GM12874 (cell line): ENCODE results near the gene STMN3.

Experiments
- CTCF ChIP-seq: IDR thresholded peaks from 2 replicates; pipeline ENCODE4 v1.5.1; 2011; ENCODE audit warnings: low read depth, mild to moderate bottlenecking, control low read depth, low read length, moderate library complexity; ENCODE audit not compliant: insufficient read depth

STMN3 gene

GRCh38 chr20:63643946-63644345 is 9.3 kb downstream of the STMN3 start:
- no peak for TF ChIP-seq CTCF

DNA sequence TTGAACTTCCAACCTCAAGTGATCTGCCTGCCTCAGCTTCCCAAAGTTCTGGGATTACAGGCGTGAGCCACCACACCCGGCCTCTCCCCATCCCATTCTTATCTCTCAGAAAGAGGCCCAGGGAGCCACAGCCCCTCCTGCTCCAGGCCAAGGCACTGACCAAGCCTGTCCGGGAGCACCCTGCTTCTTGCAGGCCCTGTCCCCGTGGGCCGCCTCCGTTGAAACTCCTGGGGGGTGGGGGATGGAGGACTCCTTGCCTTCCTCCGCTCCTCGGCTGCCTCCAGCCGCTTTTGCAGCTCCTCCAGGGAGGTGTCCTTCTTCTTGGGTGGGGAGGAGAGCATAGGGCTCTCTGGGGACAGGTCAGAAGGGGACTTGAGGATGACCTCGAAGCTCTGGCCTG is 9.7 kb downstream of the STMN3 start:
- TF ChIP-seq CTCF, result no peak

DNA sequence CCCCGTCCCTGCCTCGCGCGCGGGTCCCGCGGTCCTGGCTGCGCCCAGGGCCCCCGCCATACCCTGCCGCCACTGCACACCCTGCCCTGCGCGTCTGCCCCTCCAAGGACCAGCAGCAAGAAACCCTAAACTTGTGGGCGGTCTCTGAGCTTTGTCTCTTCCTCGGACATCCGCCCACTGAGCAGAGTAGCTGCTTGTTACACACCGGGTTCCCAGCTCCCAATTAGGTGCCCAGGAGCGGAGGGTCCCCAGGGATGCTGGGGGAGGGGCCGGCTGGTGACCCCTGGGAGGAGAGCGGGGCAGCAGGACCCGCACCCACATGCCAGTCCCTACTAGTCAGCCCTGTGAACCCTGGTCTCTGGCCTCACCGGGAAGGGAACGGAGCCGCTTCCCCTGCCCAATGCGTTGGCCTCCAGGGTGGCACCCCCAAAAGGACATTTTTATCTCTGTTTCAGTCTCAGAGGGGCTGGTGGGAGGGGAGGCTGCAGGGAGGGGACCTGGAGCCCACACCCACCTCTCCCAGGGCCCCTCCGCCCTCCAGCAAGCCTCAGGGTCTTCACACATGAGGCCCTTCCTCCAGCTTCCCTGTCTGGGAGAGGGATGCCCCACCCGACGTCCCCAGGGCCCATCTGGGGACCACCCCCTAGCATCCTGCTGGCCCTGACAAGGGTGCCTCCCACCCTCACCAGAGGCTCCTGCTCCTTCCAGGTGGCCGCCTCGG is 10.5 kb downstream of the STMN3 start:
- TF ChIP-seq CTCF, result no peak

DNA sequence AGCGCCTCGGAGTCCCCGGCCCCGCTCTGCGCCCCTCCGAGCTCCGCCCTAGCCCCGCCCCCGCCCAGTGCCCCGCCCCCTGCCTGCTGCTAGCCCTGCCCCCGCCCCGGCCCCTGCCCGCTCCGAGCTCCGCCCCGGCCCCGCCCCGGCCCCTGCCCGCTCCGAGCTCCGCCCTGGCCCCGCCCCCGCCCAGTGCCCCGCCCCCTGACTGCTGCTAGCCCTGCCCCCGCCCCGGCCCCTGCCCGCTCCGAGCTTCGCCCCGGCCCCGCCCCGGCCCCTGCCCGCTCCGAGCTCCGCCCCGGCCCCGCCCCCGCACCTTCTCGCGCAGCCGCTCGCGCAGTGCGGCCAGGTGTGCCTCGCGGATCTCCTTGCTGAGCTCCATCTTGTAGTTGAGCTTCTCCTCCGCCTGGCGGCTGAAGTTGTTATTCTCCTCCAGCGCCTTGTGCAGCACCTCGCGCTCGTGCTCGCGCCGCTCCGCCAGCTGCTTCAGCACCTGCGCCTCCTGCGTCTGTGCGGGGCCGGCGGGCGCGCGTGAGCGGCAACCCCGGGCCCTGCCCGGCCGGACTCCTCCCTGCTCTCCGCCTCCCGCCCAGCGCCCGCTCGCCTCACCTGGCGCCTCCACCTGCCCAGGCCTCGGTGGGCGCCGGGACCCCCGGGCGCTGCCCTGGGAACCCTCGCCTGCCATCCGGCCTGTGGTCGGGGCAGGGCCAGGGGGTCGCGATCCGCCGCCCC is 11.3 kb downstream of the STMN3 start:
- TF ChIP-seq CTCF, result peak; percentile 54

DNA sequence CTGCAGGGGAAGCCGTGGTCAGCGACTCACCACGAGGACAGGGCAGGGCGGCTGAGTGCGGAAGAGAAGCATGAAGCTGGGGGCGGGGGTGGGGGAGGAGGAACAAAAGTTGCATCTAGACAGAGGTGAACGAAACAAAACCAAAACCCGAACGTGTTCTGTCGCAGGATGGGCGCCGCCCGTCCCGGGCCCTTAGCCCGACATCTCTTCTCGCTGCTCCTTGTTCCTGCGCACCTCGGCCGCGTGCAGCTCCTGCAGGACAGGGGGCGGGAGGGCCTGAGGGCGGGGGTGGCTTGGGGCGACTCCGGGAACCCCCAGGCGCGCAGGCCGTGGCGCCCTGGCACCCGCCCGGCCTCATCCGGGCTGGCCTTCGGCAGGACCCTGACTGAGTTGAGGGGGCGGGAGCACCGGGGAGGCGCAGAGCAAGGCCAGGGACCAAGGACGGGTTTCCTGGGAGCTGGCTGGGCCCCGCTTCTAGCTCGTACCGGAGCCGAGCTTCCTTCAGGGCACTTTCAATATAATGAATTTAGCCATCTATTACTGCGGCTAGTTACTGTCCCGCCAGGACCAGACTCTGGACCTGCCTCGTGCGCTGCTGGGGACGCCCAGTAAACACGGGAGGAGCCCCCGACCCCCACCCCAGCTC is 12.0 kb downstream of the STMN3 start:
- no peak for TF ChIP-seq CTCF

GRCh38 chr20:63640086-63640485 is 13.1 kb downstream of the STMN3 start:
- TF ChIP-seq CTCF, result no peak
